ENCODE data around the gene DGKG.

Gene DGKG

DNA sequence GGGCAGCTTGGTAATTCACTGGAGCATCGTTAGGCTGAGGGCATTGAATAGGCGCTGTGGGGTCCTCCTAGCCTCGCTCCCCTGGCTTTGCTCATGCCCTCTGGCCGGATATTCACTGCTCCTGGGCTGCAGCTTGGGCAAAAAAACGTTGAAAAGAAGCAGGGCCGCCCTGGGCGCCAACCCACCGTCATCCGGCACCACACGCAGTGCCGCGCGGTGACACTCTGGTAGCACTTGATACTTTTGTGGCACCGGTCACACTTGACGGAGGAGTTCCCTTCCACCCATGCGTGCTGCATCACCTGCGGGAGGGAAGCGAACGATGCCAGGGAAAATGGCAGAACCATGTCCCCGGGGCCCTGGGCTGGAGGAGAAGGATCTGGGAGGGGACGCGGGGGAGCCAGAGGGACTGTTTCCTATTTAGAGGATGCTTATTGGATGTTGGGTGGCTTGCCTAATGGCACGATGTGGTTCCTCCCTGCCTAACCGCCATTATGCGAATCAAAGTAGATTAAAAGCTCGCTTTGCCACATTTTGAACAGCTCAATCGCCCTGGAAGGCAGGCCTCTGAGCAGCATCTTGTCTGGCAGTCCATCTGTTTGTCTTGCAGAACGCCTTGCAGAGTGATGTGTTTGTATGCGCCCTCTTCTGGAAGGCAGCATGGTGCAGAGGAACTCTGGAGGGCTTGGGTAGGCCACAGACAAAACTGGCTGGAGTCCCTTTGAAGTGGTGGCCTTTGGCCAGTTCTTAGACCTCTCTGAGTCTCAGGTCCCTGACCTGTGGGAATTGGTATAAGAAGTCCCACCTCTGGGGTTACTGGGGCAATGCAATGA, 93.2 kb downstream of the DGKG start:
- no peak for DNase-seq

DNA sequence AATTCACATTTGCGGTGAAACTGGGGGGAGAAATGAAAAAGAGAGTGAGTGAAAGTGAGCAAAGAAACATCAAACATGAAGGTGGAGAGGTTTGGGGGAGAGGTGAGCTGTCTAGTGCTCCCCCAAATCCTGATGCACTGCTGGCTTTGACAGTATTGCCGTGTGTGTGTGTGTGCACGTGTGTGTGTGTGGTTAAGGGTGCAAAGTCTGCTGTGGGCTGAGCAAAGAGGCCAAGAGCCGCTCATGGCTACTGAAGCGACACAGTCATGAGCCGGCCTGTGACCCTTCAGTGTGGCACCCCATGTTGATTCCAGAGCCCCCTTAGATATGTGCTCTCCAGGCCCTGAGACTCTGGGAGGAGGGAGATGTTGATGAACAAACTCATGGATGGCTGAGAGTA, 94.3 kb downstream of the DGKG start:
- no peak for DNase-seq

DNA sequence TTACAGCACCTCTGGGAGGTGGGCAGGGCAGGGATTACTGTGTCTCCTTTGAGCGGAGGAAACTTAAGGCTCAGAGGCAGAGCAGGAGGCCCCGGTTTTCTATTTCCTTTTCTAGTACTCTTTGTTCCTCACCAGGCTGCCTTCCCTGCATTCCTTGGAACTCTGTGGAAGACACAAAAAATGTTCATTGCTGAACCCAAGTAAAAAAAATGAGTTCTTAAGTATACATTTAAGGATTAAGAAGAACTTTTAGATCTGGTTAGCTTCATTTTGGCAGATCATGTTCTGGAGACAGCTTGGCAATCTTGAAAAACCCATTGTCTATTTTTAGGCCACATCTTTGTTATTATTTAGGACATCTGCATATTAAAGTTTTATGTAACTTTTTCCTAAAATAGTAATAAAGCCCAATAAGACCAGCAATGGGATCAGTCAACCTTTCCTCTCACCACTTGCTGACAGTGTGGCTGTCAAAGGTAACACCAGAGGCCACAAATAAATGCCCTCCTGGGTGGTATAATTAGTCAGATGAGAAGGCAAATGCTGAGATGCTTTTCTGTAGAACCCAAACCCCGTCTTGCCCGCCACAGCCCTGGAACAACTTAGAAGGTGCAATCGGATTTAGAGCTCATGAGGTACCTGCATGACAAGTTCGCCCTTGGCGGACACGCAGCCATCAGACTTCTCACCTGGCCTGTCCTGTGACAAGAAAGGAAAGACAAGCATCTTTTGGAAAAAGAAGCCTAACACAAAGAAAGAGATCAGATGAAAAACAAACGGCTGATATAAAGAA, 97.2 kb downstream of the DGKG start:
- DNase-seq = no peak

DNA sequence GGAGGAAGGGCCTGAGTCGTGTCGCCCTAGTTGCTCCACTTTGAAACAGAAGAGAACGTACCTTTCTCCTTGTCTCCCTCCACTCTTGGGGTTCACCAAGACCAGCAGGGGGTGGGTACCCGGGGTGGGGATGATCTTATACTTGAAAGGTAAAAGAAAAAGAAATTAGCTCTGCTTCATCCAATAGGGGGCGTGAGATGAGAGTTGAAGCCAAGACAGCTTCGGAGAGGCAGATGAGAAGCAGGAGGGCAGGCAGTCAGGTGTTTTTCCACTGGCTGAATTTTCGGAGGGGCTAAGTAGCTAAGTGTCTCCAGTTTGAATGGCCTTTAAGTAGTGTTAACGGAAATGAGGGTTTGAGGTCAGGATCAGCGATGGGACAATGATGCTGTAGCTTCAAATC, 100.4 kb downstream of the DGKG start:
- DNase-seq = no peak

DNA sequence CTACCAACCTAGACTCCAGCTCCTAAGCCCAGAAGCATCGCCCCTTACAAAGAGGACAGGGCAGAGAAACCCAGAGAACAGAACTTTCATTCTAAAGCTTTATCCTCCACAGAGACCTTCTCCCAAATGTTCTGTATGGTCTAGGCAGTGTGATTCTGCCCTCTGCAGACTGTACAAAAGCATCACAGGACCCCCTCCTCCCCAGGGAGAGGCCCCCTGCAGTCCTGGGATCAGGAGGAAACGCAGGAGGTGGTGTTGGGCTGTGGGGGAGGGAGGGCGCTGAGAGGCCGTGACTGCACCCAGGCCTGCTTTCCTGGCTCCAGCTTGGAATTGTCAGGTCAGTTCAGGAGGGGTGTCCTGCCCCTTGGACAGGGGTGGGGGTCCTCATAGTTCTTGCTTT, 101.3 kb downstream of the DGKG start:
- no peak for DNase-seq

DNA sequence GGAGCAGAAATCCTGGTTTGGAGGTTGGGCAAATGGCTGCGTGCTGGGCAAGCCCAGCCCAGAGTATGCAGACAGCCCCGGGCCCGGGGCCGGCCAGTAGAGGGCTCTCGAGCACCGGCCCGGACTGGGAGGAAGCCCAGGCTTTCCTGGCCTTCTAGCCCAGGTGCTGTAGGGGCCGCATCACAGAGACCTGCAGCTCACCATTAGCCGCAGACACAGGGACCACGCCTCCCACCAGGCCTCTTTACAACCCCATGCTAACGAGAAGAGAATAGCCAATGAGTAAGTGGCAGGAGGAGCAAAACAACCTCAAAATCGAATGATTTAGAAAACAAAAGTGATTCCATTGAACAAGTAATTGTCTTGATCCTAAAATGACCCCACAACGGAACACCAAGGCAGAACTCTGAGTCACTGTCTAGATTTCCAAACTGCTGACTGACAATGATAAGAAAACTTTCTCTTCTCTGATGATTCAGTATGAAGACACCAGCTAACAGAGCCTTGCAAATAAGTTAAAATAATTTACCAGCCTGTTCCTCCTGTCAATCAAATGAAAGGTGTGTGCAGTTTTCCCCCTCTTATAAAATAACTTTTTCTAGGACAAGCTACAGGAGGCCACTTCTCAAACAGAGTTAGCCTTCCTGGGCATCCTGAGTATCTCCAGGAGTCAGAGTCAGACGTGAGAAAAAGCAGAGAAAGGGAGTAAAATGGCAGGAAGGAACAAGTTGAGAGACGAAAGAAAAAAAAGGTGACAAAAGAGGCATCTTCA, 102.2 kb downstream of the DGKG start:
- DNase-seq = peak; percentile 86

DNA sequence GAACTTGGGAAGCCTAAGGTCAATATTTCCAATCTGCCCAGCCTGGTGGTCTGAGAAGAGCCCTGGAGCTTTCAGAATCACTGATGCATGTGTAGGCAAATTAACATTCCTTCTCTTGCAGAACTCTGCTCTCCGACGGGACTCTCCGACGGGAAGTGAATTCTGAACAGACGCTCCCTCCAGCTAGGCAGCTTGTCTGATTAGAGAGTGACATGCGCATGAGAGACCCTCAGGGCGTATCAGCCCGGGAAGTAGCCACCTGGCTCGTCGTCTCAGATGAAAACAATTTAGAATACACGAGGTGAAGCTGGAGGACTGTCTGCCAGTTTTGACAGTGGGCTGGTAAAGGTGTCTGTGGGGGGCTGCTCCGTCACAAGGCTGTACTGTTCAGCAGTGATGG, 103.1 kb downstream of the DGKG start:
- DNase-seq = no peak

DNA sequence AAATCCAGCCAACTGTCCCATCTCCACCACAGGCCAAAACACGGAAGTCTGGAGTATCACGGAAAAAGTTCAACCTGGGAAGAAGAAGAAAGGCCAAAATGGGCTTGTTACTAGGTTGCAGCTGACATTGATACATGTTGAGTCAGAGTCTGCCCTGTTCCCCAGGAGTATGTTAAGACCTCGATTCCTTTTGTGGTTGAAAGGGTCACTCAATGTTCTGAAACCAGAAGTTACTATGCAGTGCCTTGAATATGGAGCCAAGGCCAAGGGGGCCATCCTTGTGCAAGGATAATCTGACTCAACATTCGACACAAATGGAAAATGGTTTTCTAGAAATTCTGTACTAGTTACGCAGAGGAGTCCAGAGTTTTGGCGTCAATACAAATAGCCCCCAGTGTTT, 104.2 kb downstream of the DGKG start:
- DNase-seq = no peak

DNA sequence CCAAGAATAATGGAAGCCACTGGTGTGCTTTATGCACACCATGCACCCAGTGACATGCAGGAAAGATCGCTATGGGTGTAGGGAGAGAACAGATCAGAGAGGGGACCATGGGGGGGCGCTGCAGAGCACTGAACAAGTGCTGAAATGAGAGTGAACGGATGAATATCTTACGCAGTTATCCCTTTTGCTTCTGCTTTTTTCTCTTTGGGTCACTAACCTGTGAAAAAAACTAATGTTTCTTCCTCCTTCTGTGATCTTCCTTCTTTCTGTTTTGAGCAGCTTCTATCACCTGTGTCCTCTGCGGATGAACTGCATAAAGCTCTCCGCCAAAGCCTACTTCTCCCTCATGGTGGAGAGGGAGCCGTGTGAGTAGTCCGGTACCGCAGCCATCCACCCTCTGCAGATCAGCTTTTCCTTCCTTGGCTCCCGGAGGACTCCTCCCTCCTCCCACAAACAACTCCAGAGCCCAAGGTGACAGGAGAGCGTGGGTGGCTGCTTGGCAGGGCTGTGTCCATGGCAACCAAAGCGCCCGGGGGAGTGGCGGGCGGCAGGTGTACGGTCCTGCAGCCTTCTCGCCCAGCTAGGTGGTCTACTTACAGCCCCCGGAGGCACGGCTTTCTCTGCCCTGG, 106.2 kb downstream of the DGKG start:
- no peak for DNase-seq

DNA sequence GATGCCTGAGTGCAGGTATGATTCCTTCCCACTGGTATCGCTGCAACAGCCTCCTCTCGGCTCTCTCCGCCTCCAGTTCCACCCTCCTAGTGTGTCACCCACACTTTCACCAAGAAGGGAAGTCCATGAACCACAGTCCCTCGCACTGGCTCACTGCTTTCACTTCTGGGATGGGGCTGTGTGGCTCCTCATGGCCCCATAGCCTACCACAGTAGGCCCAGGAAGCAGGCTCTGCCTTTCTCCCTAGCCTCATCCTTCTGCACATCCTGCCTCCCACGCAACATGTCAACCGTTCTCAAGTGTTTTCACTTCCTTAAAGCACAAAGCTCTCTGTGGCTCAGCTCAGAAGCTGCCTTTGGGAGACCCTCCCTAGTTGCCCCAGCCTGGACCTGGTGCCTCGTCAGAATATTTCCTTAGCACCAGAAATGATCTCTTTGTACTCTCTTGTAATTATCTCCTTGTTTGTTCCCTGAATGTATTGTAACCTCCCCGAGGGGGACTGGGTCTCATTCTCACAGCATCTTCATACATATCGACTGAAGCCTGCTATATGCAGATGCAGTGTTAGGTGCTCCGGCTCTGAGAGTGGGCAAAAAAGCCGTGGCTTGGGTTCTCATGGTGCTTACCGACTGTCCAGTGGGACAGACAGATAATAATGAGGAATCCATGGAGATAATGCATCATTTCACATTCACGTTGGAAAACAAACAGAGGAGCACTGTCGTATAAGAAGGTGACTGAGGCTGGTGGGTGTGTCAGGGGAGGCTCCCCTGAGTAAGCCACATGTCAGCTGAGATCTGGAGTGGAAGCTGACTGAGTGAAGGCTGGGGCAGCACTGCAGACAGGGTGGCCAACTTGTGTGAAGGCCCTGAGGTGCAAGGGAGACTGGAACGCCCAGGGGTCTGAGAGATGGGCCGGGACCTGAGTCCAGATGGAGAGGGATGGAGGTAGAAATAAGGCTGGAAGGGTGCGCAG, 107.1 kb downstream of the DGKG start:
- no peak for DNase-seq

DNA sequence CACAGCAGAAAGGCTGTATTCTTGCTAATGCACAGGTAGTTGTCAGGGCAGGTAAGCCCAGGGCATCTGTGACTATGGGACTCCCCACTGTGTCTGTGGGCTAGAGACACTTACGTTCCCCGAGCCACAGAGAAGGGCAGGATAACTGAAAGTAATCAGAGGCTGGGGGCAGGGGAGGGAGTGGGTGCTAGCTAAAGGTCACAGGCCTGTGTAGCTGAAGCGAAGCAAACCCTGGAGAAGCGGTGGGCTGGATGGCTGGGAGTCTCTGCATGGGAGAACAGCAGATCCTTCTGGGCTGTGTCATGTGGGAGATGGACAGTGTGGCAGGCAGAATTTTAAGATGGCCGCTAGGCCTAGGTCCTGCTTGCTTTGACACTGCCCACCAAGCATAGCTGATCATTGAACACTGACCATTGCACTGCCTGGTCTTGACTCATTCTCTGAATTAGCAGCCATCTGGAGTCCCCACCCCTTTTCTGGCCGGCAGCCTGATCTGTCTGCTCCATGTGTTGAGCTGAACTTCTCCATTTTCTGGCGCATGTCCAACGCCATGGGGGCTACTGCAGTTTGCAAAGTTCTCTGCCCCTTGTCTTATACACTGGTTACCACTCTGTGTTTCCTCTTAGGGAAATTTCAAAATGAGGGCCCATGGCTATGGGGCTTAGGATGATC, 110.0 kb downstream of the DGKG start:
- no peak for DNase-seq

DNA sequence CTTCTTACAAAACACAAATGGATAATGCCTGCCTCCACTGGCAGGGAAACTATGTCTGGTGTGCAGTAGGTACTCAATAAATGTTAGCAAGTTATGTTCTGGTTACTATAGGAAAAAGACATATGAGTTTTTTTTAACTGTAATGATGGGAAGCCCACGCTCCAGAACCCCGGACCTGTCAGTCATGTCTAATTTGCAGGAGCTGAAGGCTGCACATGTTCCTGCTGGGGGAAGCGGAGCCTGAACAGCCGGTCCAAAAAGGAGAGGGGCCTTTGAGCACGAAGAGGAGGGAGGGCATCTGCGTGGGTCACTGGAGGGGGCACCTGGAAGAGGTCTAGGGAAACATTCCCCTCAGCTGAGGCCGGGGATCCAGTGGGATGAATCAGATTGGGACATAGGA, 113.2 kb downstream of the DGKG start:
- DNase-seq = no peak

DNA sequence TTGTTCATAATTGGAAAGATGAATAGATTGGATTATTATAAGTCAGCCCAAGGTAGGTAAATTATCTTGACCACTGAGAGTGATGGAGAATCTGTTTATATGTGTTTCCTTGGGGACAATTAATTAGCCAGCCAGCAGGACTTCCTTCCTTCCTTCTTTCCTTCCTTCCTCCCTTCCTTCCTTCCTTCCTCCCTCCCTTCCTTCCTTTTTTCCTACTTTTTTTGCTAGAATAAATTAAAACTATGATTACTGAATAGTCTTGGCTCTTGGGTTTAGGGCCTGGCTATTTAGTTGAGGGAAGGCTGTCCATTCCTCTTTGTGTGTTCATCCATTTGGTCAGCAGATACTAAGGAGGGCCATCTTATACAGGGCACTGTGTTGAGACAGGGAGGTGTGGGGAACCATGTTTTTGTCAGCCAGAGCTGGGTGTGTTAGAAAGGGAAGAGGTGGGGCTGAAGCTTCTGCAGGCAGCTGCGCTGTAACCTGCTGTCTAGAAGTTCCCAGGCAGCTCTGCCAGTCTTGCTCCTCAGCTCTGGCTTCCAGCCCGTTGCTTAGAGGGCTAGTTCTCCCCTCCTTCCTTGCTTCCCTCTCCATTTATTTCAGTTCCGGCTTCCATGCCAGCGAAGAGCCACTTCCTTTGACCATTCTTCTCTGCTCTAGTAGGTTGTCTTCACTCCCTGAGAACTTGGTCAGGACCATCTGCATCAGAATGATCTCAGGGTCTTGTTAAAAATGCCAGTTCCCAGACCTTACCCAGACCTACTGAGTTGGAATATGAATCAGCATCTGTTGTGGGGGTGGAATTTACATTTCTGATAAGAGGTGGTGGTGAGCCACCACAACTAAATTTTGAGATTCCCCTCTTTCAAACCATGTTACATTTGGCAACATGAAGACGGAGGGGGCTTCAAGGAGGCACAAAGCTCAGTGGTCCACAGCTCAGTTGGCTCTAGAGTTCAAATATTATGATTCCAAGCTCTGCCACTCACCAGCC, 113.9 kb downstream of the DGKG start:
- no peak for DNase-seq

DNA sequence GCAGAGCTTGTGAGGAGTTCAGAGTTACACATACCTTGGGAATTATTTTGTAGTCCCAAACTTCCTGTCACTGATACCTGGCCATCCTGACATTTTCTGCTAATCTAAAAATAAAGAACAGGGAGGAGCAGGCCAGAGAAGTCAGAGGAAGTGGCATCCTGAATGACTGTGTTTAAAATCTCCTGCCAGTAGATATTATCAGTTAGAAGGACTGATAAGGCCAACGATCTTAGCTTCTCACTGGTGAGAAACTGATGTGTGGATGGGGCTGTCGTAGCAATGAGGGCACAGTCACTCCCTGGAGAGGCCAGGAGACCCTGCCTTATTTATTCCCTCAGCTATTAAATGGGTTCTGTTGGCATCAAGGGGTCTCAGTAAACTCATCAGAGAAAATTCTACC, 115.1 kb downstream of the DGKG start:
- no peak for DNase-seq

DNA sequence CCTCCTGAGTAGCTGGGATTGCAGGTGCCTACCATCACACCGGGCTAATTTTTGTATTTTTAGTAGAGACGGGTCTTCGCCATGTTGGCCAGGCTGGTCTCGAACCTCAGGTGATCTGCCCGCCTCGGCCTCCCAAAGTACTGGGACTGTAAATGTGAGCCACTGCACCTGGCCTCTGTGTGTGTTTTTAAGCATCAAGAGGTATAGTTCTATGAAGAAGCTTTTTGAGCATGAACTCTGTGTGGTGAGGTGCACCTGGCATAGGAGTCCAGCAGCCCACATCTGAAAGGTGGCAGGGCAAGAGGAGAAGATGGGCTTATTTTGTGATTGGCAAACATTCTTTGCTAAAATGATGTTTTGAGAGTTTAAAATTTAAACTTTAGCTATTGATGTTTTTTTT, 118.0 kb downstream of the DGKG start:
- DNase-seq = no peak

DNA sequence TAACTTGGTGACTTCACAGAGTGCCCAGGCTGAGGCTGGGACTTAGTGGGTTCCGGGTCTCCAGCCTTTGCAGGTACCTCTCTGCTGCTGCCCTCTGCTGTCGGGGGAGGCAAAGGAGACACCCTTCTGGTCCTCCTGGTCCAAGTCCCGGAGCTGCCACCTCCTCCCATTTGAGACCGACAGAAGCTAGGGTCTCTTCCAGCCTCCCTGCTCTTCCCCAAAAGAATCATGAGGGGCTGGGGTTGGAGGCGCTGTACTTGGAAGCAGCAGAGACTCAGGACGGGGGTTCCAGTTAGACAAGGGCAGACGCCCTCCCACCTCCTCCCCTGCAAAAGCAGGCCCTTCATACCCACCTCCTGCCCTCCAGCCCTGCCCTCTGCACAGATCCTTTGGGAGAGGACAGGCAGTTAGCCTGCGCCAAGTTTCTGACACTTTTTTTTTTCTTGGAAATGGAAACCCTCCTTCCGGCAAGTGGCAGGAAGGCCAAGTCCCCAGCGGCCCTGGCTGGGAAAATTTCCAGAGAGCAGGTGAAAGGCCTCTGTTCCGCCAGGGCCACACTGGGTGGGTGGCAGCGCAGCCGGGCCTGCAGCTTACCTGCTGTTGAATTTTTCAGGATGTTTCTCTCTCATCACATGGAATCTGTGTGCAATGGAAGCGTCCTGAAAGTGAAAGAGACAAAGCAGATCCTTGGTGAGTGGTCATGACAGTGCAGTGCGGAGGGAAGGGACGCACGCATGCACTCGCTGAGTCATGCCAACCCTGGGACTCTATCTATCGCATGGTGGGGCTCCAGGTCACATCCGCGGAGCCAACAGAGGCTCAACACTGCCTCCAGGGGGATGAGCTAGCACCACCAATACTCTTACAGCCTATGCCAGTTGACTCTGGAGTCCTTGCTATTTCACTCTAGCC, 119.9 kb downstream of the DGKG start:
- DNase-seq = peak; percentile 71

DNA sequence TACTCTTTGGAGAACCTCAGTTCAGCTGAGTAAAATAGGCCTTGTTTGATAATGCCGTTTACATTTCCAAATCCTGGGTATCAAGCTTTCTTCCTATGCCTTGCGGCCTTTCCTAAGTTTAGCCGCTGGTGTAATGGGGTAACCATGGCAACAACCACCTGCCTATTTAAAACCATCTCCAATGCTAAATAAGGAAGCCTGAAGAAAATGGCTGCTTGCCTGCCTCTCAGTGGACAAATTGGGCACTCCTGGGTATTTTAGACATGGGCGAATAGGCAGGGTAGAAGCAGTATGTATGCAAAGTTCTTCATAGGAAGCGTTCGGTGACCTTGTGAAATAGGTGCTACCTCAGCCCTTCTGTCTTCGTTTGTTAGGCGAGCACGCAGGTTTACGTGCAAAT, 122.7 kb downstream of the DGKG start:
- no peak for DNase-seq

DNA sequence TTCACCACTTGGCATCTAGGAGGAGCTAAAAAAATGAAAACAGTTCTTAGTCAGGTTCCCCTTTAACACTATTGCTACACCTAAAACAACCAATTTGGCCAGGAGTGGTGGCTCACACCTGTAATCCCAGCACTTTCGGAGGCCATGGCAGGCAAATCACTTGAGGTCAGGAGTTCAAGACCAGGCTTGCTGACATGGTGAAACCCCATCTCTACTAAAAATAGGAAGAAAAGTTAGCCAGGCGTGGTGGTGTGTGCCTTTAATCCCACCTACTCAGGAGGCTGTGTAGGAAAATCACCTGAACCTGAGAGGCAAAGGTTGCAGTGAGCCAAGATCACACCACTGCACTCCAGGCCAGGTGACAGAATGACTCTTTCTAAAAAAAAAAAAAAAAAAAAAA, 124.1 kb downstream of the DGKG start:
- no peak for DNase-seq
